Lower lobe of right lung (tissue), 2 donors: ENCODE data around the gene POMT1. TPM values are rescaled to one million over a fixed set of nuclear protein-coding genes. Genes with fewer than 3 reads are reported as not detected.

Experiments used
- ATAC-seq, 2 donors: fragments of 200-7000 bp; cut with Tn5 transposase; one replicate each; pipeline ENCODE4 v1.9.1; 2020 to 2022; ENCODE audit warnings: mild to moderate bottlenecking in 2 of 2, moderate library complexity in 2 of 2
- DNase-seq: peaks from one replicate; pipeline ENCODE4 v3.0.0-alpha.2; 2020
- H3K27ac ChIP-seq: fragments of 200-600 bp; one replicate; pipeline ENCODE4 v1.8.0; 2022
- H3K27me3 ChIP-seq: fragments of 200-600 bp; one replicate; pipeline ENCODE4 v1.8.0; 2022; ENCODE audit warnings: low read depth
- H3K36me3 ChIP-seq: fragments of 200-600 bp; one replicate; pipeline ENCODE4 v1.8.0; 2022; ENCODE audit warnings: mild to moderate bottlenecking
- H3K4me1 ChIP-seq: fragments of 200-600 bp; one replicate; pipeline ENCODE4 v1.8.0; 2022
- H3K4me3 ChIP-seq: fragments of 200-600 bp; one replicate; pipeline ENCODE4 v1.8.0; 2022; ENCODE audit warnings: mild to moderate bottlenecking
- H3K9me3 ChIP-seq: fragments of 200-600 bp; one replicate; pipeline ENCODE4 v1.8.0; 2022
- intact Hi-C: fragments of 100-400 bp; cut with DNase I; formaldehyde crosslinking; loops from one replicate; pipeline ENCODE4 v1.11.0; 2022
- total RNA-seq: library from RNA; stranded (reverse); fragmentation: NEBNext Ultra II Directional; extraction: Animal tissue kit (Norgen Biotek cat#: 25700); gene quantifications from one replicate; pipeline ENCODE4 v1.2.1, GENCODE V29; 2021
- TF ChIP-seq, protein P1 (sequence below): fragments of 200-600 bp; IDR thresholded peaks from one replicate; pipeline ENCODE4 v1.8.0; 2022; ENCODE audit warnings: antibody characterized with exemption, mild to moderate bottlenecking
- donor health status: DM: no; HTN: yes; CAD: no; lungs with severe emphysema.

Gene POMT1
- total RNA-seq, 1 donor from 2014 or later: 25.9 TPM

GRCh38 chr9:131518553-131518952, 15.8 kb downstream of the POMT1 start:
- intact Hi-C loops: no loop called here
- no peaks in the 10 kb centered on the region for H3K27me3 ChIP-seq
- H3K4me3 ChIP-seq: no peak overlapping the region
- no peak overlapping the region for H3K27ac ChIP-seq
- TF ChIP-seq, protein P1, sequence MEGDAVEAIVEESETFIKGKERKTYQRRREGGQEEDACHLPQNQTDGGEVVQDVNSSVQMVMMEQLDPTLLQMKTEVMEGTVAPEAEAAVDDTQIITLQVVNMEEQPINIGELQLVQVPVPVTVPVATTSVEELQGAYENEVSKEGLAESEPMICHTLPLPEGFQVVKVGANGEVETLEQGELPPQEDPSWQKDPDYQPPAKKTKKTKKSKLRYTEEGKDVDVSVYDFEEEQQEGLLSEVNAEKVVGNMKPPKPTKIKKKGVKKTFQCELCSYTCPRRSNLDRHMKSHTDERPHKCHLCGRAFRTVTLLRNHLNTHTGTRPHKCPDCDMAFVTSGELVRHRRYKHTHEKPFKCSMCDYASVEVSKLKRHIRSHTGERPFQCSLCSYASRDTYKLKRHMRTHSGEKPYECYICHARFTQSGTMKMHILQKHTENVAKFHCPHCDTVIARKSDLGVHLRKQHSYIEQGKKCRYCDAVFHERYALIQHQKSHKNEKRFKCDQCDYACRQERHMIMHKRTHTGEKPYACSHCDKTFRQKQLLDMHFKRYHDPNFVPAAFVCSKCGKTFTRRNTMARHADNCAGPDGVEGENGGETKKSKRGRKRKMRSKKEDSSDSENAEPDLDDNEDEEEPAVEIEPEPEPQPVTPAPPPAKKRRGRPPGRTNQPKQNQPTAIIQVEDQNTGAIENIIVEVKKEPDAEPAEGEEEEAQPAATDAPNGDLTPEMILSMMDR: no peak
- ATAC-seq (no peak), DNase-seq (no peak)
- peaks cover 6% of the 10 kb centered on the region for H3K9me3 ChIP-seq
- peaks cover 94% of the 10 kb centered on the region for H3K36me3 ChIP-seq
- no peaks in the 10 kb centered on the region for H3K4me1 ChIP-seq

DNA sequence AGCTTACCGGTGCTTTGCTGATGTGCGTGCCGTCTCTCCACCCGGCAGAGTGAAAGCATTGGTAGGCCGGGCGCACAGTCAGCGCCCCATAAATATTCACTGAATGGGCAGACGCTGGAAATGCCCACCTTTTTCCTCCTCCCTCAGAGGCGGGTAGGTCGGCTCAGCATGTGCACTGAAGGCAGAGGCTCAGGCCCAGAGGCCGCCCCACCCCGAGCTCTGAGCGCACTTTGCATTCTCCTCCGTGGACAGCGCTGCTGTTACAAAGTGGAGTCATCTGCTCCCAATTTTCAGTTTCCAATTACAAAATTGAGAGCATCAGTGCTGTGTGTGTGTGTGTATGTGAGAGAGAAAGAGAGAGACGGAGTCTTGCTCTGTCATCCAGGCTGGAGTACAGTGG, 17.8 kb downstream of the POMT1 start:
- no peak overlapping the region for H3K27ac ChIP-seq
- H3K27me3 ChIP-seq: no peaks in the 10 kb centered on the region
- DNase-seq (no peak), ATAC-seq (no peak)
- intact Hi-C loops: no loop called here
- peaks cover 3% of the 10 kb centered on the region for H3K9me3 ChIP-seq
- H3K4me3 ChIP-seq: no peak overlapping the region
- H3K4me1 ChIP-seq: no peaks in the 10 kb centered on the region
- peaks cover 94% of the 10 kb centered on the region for H3K36me3 ChIP-seq
- TF ChIP-seq, protein P1: no peak

GRCh38 chr9:131521203-131521602, 18.5 kb downstream of the POMT1 start:
- intact Hi-C loops: no loop called here
- no peak for ATAC-seq
- DNase-seq: no peak
- Histone ChIP-seq H3K9me3 (peaks cover 3% of the 10 kb centered on the region), H3K27ac (no peak overlapping the region), H3K4me1 (no peaks in the 10 kb centered on the region), H3K27me3 (no peaks in the 10 kb centered on the region), H3K4me3 (no peak overlapping the region), H3K36me3 (peaks cover 100% of the 10 kb centered on the region)
- TF ChIP-seq, protein P1: no peak

DNA sequence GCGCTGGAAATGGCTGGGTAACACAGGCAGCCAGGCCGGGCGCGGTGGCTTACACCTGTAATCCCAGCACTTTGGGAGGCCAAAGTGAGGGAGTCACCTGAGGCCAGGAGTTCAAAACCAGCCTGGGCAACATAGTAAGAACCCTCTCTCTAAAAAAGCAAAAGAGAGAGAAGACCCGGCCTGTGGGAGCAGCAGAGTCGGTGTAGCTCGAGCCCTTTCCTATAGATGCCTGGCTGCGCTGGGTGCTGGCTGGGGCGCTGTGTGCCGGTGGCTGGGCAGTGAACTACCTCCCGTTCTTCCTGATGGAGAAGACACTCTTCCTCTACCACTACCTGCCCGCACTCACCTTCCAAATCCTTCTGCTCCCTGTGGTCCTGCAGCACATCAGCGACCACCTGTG, 19.1 kb downstream of the POMT1 start:
- intact Hi-C loops: no loop called here
- Histone ChIP-seq H3K36me3 (peaks cover 100% of the 10 kb centered on the region), H3K4me1 (no peaks in the 10 kb centered on the region), H3K4me3 (no peak overlapping the region), H3K27me3 (no peaks in the 10 kb centered on the region), H3K27ac (no peak overlapping the region), H3K9me3 (no peaks in the 10 kb centered on the region)
- no peak for DNase-seq
- no peak for ATAC-seq
- TF ChIP-seq, protein P1: no peak

DNA sequence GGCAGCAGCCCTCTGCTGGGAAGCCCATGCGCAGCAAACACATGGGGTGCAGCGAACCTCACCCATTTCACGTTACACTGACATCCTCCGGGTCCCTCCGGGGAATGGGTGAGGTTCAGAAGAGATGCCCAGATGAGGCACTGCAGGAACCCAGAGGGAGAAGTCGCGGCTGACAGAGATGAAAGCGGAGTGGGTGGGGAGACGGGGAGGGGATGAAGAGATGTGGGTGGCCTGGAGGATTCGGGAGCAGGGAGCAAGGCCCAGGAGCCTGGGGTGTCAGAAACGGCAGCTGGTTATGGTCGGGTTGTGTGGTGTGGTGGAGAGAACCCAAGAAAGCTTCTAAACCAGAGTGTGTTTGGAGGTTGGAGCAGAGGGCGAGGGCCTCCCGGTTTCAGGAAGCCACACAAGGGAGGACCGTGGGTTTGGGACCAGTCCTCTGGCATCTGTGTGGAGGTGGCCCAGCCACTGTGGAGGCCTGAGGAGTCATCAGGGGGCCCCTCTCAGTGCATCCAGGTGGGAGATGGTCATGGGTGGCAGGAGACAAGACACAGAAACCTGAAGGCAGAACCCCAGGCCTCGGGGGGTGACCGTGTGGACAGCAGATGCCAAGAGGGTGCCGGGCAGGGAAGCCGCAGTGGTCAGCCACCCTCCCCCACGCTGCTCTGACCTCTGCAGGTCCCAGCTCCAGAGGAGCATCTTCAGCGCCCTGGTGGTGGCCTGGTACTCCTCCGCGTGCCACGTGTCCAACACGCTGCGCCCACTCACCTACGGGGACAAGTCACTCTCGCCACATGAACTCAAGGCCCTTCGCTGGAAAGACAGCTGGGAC, 19.8 kb downstream of the POMT1 start:
- DNase-seq (no peak), ATAC-seq (no peak)
- Histone ChIP-seq H3K4me1 (no peaks in the 10 kb centered on the region), H3K9me3 (no peaks in the 10 kb centered on the region), H3K36me3 (peaks cover 100% of the 10 kb centered on the region), H3K27ac (no peak overlapping the region), H3K4me3 (no peak overlapping the region), H3K27me3 (no peaks in the 10 kb centered on the region)
- TF ChIP-seq, protein P1: no peak
- intact Hi-C loops: no loop called here
